Measurements from ENCODE around the gene DNAJB8. TPM values are rescaled to one million over a fixed set of nuclear protein-coding genes. Genes with fewer than 3 reads are reported as not detected.

Gene DNAJB8
- not detected in 2 replicates for total RNA-seq

DNA sequence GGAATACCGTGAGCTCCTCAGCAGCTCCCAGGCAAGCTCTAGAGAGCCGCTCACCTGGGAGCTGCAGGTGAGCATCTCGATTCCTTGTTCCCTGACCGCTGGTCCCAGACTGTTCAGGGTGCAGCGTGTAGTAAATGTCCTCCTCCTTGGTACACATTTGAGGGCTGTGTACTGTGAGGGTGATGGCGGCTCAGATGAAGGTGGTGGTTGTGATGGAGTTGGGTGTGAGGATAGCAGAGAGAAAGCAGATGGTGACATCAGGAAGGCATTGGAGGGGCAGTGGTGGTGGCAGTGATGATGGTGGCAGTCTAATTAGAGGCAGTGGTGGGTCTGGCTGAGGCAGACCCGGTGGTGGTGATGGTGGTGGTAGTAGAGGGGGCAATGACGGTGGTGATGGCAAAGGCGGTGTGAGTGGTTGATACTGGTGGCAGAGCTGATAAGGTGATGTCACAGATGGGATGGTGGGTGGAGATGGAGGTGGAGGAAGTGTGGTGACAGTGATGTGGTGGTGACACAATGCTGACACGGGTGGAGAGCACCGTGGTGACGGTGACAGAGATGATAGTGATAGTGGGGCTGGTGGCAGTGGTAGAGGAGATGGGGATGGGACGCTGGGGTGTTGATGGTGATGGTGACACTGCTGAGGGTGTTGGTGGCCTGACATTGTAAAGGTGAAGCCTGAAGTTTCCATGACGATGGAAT, at the start of gene DNAJB8:
Gene DNAJB8 (minus strand): TSS at position 51 of the 702 bp plus-strand sequence. CDS start 3,645 bp downstream, outside the sequence.

DNA sequence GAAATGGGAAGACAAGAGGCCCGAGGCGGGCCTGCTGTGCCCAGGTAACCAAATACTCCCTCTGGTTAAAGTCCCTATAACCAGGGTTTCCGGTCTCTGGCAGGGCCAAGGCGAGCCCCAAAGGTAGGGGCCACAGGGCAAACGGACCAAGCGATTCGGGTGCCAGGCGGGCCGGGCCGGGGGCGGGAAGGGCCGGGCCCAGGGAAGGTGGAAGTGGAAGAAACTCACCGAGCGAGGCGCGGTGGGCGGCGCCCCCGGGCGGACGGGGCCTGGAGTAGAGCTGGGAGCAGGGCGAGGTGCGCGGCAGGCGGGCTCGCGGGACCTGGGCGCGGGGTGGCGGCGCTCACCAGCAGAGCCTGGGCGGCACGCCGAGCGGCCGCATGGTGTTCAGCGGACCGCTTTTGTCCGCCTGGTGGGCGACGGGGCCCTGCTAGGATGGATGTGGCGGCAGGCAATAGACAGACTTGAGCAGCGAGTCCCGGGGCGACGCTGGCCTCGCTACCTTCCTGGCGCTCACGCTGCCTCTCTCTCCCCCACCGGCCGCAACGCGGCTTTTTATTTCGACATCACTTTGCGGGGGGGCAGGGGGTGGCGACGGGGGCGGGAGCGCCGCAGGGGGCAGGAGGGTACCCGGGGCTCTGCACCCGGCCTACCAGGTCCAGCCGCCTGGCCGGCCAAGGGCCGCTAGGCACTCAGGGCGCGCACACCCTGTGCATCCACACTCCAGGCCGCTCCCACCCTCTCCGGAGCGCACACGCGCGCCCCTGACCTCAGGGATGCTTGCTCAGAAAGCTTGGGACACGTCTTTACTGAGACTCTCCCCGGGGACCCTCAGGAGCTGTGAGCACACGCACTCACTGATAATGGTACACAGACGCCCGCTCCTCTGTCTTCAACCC, 26.2 kb upstream of the DNAJB8 start, which contains the start of gene GATA2:
Gene GATA2 (minus strand): TSS at position 531 of the 899 bp plus-strand sequence. CDS start 6,170 bp downstream, outside the sequence.

Other genes starting within 250 kb of the DNAJB8 start
- 6.8 and 7.1 TPM in 2 replicates for gene GATA2, start 26.3 kb upstream of the DNAJB8 start, total RNA-seq
- gene RPN1, start 183.9 kb upstream of the DNAJB8 start, total RNA-seq, result 429 and 556 TPM in 2 replicates